ENCODE results near the gene ZNF180. TPM values are rescaled to one million over a fixed set of nuclear protein-coding genes. Genes with fewer than 3 reads are reported as not detected.

ZNF180 gene
- total and polyA plus RNA-seq, 2 experiments from 2014 or later, result 3.1 to 25.4 TPM

GRCh38 chr19:44512326-44513298 is 12.3 kb upstream of the ZNF180 start:
- Histone ChIP-seq H3K9me2 (replicated peaks; ENCODE audit: insufficient read depth) (no peaks in the 10 kb centered on the region), H3K79me2 (no peaks in the 10 kb centered on the region), H2AFZ (no peak overlapping the region), H4K20me1 (ENCODE audit: insufficient read depth, poor library complexity, severe bottlenecking) (no peaks in the 10 kb centered on the region), H3K27me3 (no peaks in the 10 kb centered on the region), H3K27ac (no peak overlapping the region), H3K4me2 (no peak overlapping the region), H3K4me3 (no peak overlapping the region), H3K9me3 (ENCODE audit: low read depth) (no peaks in the 10 kb centered on the region), H3K4me1 (ENCODE audit: insufficient read depth) (no peaks in the 10 kb centered on the region), H3K36me3 (replicated peaks; ENCODE audit: insufficient read depth, low read depth) (no peaks in the 10 kb centered on the region)
- TF ChIP-seq EZH2phosphoT487 (IDR thresholded peaks at IDR 0.05; ENCODE audit: low read depth, severe bottlenecking, unreplicated experiment), result no peak
- TF ChIP-seq CTCF (IDR thresholded peaks at IDR 0.05; ENCODE audit: poor library complexity), result peak; percentile 49
- DNase-seq (ENCODE audit: low spot score), result peak; percentile 32
- 39% methylated on average over 12 of the region's 12 CpGs for WGBS (ENCODE audit: low lambda C conversion rate, missing lambda C conversion rate)

GRCh38 chr19:44509478-44509877 is 9.2 kb upstream of the ZNF180 start:
- Histone ChIP-seq H3K4me3 (no peak overlapping the region), H3K4me1 (ENCODE audit: insufficient read depth) (no peaks in the 10 kb centered on the region), H3K9me2 (replicated peaks; ENCODE audit: insufficient read depth) (no peaks in the 10 kb centered on the region), H4K20me1 (ENCODE audit: insufficient read depth, poor library complexity, severe bottlenecking) (no peaks in the 10 kb centered on the region), H3K36me3 (replicated peaks; ENCODE audit: insufficient read depth, low read depth) (no peaks in the 10 kb centered on the region), H3K9me3 (ENCODE audit: low read depth) (no peaks in the 10 kb centered on the region), H3K27me3 (no peaks in the 10 kb centered on the region), H3K27ac (no peak overlapping the region), H3K79me2 (no peaks in the 10 kb centered on the region), H3K4me2 (no peak overlapping the region), H2AFZ (no peak overlapping the region)
- TF ChIP-seq CTCF (IDR thresholded peaks at IDR 0.05; ENCODE audit: poor library complexity), result no peak
- no peak for TF ChIP-seq EZH2 (IDR thresholded peaks at IDR 0.05; ENCODE audit: borderline replicate concordance)
- DNase-seq (ENCODE audit: low spot score), result no peak

- peak overlapping the region; percentile 63 for H2AFZ ChIP-seq
- H3K9me3 ChIP-seq (ENCODE audit: low read depth), result peaks cover 18% of the 10 kb centered on the region
- H3K36me3 ChIP-seq (replicated peaks; ENCODE audit: insufficient read depth, low read depth), result peaks cover 4% of the 10 kb centered on the region
- no peaks in the 10 kb centered on the region for H3K27me3 ChIP-seq
- peak overlapping the region; percentile 74 for H3K4me3 ChIP-seq
- 14% methylated on average over 6 of the region's 6 CpGs for WGBS (ENCODE audit: low lambda C conversion rate, missing lambda C conversion rate)
- H3K4me2 ChIP-seq, result peak overlapping the region; percentile 89
- no peak for DNase-seq (ENCODE audit: low spot score)
- no peaks in the 10 kb centered on the region for H3K9me2 ChIP-seq (replicated peaks; ENCODE audit: insufficient read depth)
- H3K4me1 ChIP-seq (ENCODE audit: insufficient read depth), result peaks cover 7% of the 10 kb centered on the region
- TF ChIP-seq EZH2 (IDR thresholded peaks at IDR 0.05; ENCODE audit: borderline replicate concordance), result no peak
- TF ChIP-seq EZH2phosphoT487 (IDR thresholded peaks at IDR 0.05; ENCODE audit: low read depth, severe bottlenecking, unreplicated experiment), result no peak
- no peaks in the 10 kb centered on the region for H4K20me1 ChIP-seq (ENCODE audit: insufficient read depth, poor library complexity, severe bottlenecking)
- H3K79me2 ChIP-seq, result peaks cover 53% of the 10 kb centered on the region
- no peak overlapping the region for H3K27ac ChIP-seq
Observed at GRCh38 chr19:44499559-44499958, 763 bp downstream of the ZNF180 start.

DNA sequence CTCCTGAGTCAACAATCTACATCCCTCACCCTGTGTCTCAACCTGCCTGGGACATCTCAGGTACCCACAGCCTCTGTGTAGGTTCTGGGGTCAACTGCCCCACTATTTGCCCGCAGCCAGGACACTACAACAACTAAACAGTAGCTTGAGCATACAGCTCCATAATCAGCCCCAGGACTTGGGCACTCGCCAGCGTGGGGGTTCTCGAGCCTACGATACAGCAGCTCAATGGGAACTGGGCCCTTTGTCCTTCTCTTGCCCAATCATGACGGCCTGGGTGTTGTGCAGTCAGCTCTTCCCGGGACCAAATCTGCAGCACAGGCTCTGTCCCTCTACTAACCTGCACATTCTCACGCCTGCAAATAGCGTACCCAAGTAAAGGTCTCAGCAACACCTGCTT is 1.3 kb downstream of the ZNF180 start:
- no peak for DNase-seq (ENCODE audit: low spot score)
- peaks cover 22% of the 10 kb centered on the region for H3K9me3 ChIP-seq (ENCODE audit: low read depth)

More for the DNA sequence above, 1.3 kb downstream of the ZNF180 start:
- Histone ChIP-seq H3K36me3 (replicated peaks; ENCODE audit: insufficient read depth, low read depth) (peaks cover 4% of the 10 kb centered on the region), H3K27ac (no peak overlapping the region), H3K79me2 (peaks cover 59% of the 10 kb centered on the region), H3K27me3 (no peaks in the 10 kb centered on the region), H3K9me2 (replicated peaks; ENCODE audit: insufficient read depth) (no peaks in the 10 kb centered on the region), H3K4me2 (peak overlapping the region; percentile 89), H3K4me3 (no peak overlapping the region), H2AFZ (no peak overlapping the region), H4K20me1 (ENCODE audit: insufficient read depth, poor library complexity, severe bottlenecking) (no peaks in the 10 kb centered on the region), H3K4me1 (ENCODE audit: insufficient read depth) (peaks cover 7% of the 10 kb centered on the region)
- 96% methylated on average over 9 of the region's 9 CpGs for WGBS (ENCODE audit: low lambda C conversion rate, missing lambda C conversion rate)
- TF ChIP-seq EZH2phosphoT487 (IDR thresholded peaks at IDR 0.05; ENCODE audit: low read depth, severe bottlenecking, unreplicated experiment), result no peak

Measured in hepatocyte (in vitro differentiated cells).